ENCODE measurements around the gene EHMT1. TPM values are rescaled to one million over a fixed set of nuclear protein-coding genes. Genes with fewer than 3 reads are reported as not detected.
A peak's percentile ranks its signal among the peaks of the same experiment; 100 is the strongest.

Gene EHMT1
- total RNA-seq, 1 experiment from 2014 or later, result 35.9 TPM

DNA sequence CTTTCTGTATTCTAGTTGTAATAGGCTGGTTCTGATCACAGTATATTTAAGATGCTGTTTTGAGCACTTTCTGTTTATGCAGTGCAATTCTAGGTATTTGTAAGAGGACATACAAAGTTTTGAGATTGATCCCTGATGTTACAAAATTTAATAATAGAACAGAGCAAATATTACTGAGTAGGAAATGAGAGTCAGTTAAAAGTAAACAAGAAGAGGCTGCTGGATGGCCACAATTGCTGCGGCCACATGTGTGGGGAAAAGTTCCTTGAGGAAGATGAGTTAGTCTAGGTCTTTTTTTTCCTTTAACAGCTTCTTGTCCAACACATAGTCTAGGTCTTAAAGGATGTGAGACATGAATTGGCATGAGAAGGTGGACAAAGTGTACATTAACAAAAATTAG is 11.3 kb downstream of the EHMT1 start:
- Histone ChIP-seq H3K27me3 (ENCODE audit: low read length) (no peaks in the 10 kb centered on the region), H3K79me2 (ENCODE audit: low read length) (peaks cover 98% of the 10 kb centered on the region), H3K9me3 (ENCODE audit: low read length) (no peaks in the 10 kb centered on the region), H3K4me2 (ENCODE audit: low read depth, low read length, poor library complexity, severe bottlenecking) (no peak overlapping the region), H3K9me2 (replicated peaks; ENCODE audit: insufficient read depth, low read length) (no peaks in the 10 kb centered on the region), H3K9ac (ENCODE audit: low read length) (no peak overlapping the region), H2AFZ (ENCODE audit: low read length) (no peak overlapping the region), H3K4me3 (ENCODE audit: low read length) (no peak overlapping the region), H3K4me1 (ENCODE audit: low read length) (no peaks in the 10 kb centered on the region), H3K36me3 (ENCODE audit: insufficient read depth, low read length) (no peaks in the 10 kb centered on the region), H3K27ac (ENCODE audit: low read length) (no peak overlapping the region), H4K20me1 (ENCODE audit: insufficient read depth, low read depth, low read length) (0 out of 2 replicates have a peak, but pooled peaks cover 8% of the 10 kb centered on the region)
- no peak for DNase-seq

DNA sequence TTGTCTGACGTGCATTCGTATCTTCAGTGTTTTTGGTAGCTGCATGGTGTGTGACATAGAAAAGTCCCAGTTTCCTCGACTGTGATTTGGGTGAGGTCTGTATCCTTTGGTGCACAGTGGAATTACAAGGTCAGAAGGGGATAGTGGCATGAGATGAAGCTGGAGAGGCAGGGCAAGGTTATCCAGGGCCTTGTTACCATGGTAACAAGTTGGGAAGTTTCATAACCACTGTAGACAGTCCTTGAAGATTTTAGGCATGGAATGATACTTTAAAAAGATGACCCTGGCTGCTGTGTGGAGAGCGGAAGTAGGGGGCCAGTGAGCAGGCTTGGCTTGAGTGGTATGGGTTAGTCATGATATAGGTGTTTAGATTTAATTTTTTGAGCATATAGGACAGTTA is 11.9 kb downstream of the EHMT1 start:
- Histone ChIP-seq H3K79me2 (ENCODE audit: low read length) (peaks cover 97% of the 10 kb centered on the region), H3K36me3 (ENCODE audit: insufficient read depth, low read length) (no peaks in the 10 kb centered on the region), H3K4me1 (ENCODE audit: low read length) (no peaks in the 10 kb centered on the region), H3K4me2 (ENCODE audit: low read depth, low read length, poor library complexity, severe bottlenecking) (no peak overlapping the region), H3K4me3 (ENCODE audit: low read length) (no peak overlapping the region), H2AFZ (ENCODE audit: low read length) (no peak overlapping the region), H3K9me3 (ENCODE audit: low read length) (no peaks in the 10 kb centered on the region), H3K27ac (ENCODE audit: low read length) (no peak overlapping the region), H3K9me2 (replicated peaks; ENCODE audit: insufficient read depth, low read length) (no peaks in the 10 kb centered on the region), H4K20me1 (ENCODE audit: insufficient read depth, low read depth, low read length) (0 out of 2 replicates have a peak, but pooled peaks cover 8% of the 10 kb centered on the region), H3K9ac (ENCODE audit: low read length) (no peak overlapping the region), H3K27me3 (ENCODE audit: low read length) (no peaks in the 10 kb centered on the region)
- DNase-seq, result no peak

DNA sequence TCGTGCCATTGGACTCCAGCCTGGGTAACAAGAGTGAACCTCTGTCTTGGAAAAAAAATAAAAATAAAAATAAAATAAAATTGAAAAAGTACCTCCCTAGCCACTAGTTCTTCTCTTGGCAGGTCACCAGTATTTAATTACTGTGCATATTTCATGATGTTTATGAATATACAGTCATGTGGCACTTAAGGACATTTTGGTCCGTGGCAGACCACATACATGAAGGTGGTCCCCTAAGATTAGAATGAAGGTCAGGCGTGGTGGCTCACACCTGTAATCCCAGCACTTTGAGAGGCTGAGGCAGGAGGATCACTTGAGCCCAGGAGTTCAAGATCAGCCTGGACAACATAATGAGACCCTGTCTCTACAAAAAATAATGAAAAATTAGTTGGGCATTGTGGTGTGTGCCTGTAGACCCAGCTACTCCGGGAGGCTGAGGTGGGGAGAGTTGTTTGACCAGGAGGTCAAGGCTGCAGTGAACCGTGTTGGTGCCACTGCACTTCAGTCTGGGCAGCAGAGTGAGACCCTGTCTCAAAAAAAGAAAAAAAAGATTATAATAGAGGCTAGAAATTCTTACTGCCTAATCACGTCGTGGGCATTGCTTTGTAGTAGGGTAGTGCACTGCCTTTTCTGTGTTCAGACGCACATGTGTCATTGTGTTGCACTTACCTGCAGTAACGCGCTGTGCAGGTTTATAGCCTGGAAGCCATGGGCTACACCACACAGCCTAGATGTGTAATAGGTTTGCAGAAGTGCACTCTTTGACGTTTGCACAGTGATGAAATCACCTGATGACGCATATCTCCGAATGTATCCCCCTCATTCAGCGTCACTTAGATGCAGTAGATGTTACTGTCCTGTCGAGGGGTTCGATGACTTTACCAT is 12.8 kb downstream of the EHMT1 start:
- Histone ChIP-seq H3K9me2 (replicated peaks; ENCODE audit: insufficient read depth, low read length) (no peaks in the 10 kb centered on the region), H3K4me1 (ENCODE audit: low read length) (no peaks in the 10 kb centered on the region), H3K9me3 (ENCODE audit: low read length) (no peaks in the 10 kb centered on the region), H3K4me3 (ENCODE audit: low read length) (no peak overlapping the region), H3K36me3 (ENCODE audit: insufficient read depth, low read length) (no peaks in the 10 kb centered on the region), H3K27me3 (ENCODE audit: low read length) (no peaks in the 10 kb centered on the region), H3K4me2 (ENCODE audit: low read depth, low read length, poor library complexity, severe bottlenecking) (no peak overlapping the region), H3K9ac (ENCODE audit: low read length) (no peak overlapping the region), H2AFZ (ENCODE audit: low read length) (no peak overlapping the region), H3K27ac (ENCODE audit: low read length) (no peak overlapping the region), H4K20me1 (ENCODE audit: insufficient read depth, low read depth, low read length) (0 out of 2 replicates have a peak, but pooled peaks cover 8% of the 10 kb centered on the region), H3K79me2 (ENCODE audit: low read length) (peaks cover 97% of the 10 kb centered on the region)
- DNase-seq, result no peak

DNA sequence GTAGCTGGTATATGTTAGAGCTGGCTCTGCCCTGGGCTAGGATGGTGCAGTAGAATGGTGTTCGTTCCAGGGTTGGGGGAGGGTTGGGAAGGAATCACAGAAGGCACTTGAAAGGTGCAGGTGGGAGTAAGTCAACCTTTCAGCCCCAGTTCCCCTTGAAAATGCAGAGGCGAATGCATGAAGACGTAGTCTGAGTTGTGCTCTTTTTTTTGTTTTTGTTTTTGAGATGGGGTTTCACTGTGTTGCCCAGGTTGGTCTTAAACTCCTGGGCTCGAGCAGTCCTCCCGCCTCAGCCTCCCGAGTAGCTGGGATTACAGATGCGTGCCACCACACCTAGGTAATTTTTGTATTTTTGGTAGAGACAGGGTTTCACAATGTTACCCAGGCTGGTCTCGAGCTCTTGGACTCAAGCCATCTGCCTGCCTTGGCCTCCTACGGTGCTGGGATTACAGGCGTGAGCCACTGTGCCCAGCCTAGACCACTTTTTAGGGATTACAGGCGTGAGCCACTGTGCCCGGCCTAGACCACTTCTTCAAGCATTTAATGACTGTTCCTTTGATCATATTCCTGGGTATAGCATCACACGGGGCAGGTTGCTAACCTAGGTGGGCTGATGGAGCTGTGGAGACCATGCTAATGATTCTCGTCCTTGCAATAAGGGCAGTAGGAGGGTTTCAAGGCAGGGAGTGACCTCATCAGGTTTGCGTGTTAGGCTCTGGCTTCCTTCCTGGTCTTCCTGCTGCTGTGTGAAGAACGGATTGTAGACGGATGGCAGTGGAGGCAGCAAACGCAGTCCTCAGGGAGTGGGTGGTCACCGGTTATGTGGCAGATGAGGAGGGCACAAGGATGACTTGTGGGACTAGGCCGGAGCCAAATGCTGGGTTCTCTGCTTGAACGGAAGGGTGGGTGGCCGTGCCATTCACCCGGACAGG is 13.7 kb downstream of the EHMT1 start:
- H3K9me3 ChIP-seq (ENCODE audit: low read length), result no peaks in the 10 kb centered on the region
- H3K9me2 ChIP-seq (replicated peaks; ENCODE audit: insufficient read depth, low read length), result no peaks in the 10 kb centered on the region
- 0 out of 2 replicates have a peak, but pooled peaks cover 8% of the 10 kb centered on the region for H4K20me1 ChIP-seq (ENCODE audit: insufficient read depth, low read depth, low read length)
- no peak for DNase-seq
- peaks cover 93% of the 10 kb centered on the region for H3K79me2 ChIP-seq (ENCODE audit: low read length)
- H3K4me1 ChIP-seq (ENCODE audit: low read length), result no peaks in the 10 kb centered on the region
- H3K4me3 ChIP-seq (ENCODE audit: low read length), result no peak overlapping the region
- H2AFZ ChIP-seq (ENCODE audit: low read length), result no peak overlapping the region
- H3K9ac ChIP-seq (ENCODE audit: low read length), result no peak overlapping the region
- no peak overlapping the region for H3K4me2 ChIP-seq (ENCODE audit: low read depth, low read length, poor library complexity, severe bottlenecking)
- no peaks in the 10 kb centered on the region for H3K36me3 ChIP-seq (ENCODE audit: insufficient read depth, low read length)
- H3K27ac ChIP-seq (ENCODE audit: low read length), result no peak overlapping the region
- H3K27me3 ChIP-seq (ENCODE audit: low read length), result no peaks in the 10 kb centered on the region

DNA sequence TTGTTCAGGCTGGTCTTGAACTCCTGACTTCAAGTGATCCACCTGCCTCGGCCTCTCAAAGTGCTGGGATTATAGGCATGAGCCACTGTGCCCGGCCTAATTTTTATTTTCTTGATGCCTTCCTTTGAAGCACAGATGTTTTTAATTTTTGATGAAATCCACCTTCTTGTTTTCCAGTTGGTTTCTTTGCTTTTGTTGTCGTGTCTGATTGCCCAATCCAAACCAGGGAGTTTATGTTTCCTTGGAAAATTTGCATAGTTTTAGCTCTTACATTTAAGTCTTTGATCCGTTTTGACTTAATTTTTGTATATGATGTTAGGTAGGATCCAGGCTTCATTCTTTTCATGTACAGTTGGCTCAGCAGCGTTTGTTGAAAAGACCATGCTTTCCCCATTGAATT is 15.2 kb downstream of the EHMT1 start:
- Histone ChIP-seq H3K27ac (ENCODE audit: low read length) (no peak overlapping the region), H2AFZ (ENCODE audit: low read length) (no peak overlapping the region)

DNA sequence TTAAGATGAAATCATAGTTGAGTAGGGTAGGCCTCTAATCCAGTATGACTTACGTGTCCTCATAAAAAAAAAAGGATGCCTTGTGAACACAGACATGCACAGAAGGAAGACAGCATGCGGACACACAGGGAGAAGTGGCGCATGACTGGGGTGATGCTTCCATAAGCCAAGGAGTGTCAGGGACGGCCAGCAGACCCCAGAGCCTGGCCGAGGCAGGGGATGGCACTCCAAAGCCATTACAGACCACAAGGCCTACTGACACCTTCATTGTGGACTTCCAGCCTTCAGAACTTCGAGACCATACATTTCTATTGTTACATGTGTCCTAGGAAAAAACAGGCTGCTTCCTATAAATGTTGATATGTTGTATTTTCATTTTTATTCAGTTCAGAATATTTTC is 19.9 kb downstream of the EHMT1 start:
- no peak for DNase-seq
- Histone ChIP-seq H3K9ac (ENCODE audit: low read length) (peak overlapping the region; percentile 30), H3K27ac (ENCODE audit: low read length) (peak overlapping the region; percentile 51), H4K20me1 (ENCODE audit: insufficient read depth, low read depth, low read length) (no peaks in the 10 kb centered on the region), H3K4me1 (ENCODE audit: low read length) (peaks cover 17% of the 10 kb centered on the region), H3K36me3 (ENCODE audit: insufficient read depth, low read length) (no peaks in the 10 kb centered on the region), H2AFZ (ENCODE audit: low read length) (no peak overlapping the region), H3K9me2 (replicated peaks; ENCODE audit: insufficient read depth, low read length) (no peaks in the 10 kb centered on the region), H3K4me3 (ENCODE audit: low read length) (peak overlapping the region; percentile 29), H3K27me3 (ENCODE audit: low read length) (no peaks in the 10 kb centered on the region), H3K79me2 (ENCODE audit: low read length) (peaks cover 94% of the 10 kb centered on the region), H3K9me3 (ENCODE audit: low read length) (no peaks in the 10 kb centered on the region), H3K4me2 (ENCODE audit: low read depth, low read length, poor library complexity, severe bottlenecking) (peak overlapping the region; percentile 57)

More for the DNA sequence above, 15.2 kb downstream of the EHMT1 start:
- DNase-seq, result no peak
- Histone ChIP-seq H3K4me3 (ENCODE audit: low read length) (no peak overlapping the region), H3K4me1 (ENCODE audit: low read length) (peaks cover 9% of the 10 kb centered on the region), H3K9me2 (replicated peaks; ENCODE audit: insufficient read depth, low read length) (no peaks in the 10 kb centered on the region), H3K9ac (ENCODE audit: low read length) (no peak overlapping the region), H3K36me3 (ENCODE audit: insufficient read depth, low read length) (no peaks in the 10 kb centered on the region), H3K79me2 (ENCODE audit: low read length) (peaks cover 93% of the 10 kb centered on the region), H3K27me3 (ENCODE audit: low read length) (no peaks in the 10 kb centered on the region), H3K9me3 (ENCODE audit: low read length) (no peaks in the 10 kb centered on the region), H4K20me1 (ENCODE audit: insufficient read depth, low read depth, low read length) (0 out of 2 replicates have a peak, but pooled peaks cover 8% of the 10 kb centered on the region), H3K4me2 (ENCODE audit: low read depth, low read length, poor library complexity, severe bottlenecking) (no peak overlapping the region)

DNA sequence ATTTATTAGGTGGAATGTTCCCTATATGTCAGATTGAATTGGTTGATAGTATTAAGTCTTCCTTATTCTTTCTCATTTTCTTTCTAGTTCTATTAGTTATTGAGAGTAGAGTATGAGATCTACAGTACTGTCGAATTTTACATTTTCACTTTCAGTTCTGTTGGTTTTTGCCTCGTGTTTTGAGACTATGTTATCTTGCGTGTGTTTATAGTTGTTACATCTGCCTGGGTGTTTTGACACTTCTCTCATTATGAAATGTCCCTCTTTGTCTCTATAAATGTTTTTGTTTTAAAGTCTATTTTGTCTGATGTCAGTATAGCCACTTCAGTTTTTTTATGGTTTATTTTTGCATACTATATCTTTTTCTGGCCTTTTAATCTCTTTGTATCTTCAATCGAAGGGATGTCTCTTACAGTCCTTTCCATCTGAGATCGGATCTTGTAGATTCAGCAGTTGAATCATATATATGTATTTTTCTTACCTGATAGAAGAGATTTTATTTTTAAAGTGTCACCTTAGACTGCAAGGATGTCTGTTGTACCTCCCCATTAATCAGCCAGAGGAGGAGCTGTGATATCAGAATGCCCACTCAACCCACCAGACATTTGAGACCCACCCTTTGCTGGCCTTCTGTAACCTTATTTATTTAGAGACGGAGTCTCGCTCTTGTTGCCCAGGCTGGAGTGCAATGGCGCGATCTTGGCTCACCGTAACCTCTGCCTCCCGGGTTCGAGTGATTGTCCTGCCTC is 20.7 kb downstream of the EHMT1 start:
- Histone ChIP-seq H3K36me3 (ENCODE audit: insufficient read depth, low read length) (no peaks in the 10 kb centered on the region), H3K27me3 (ENCODE audit: low read length) (no peaks in the 10 kb centered on the region), H2AFZ (ENCODE audit: low read length) (no peak overlapping the region), H4K20me1 (ENCODE audit: insufficient read depth, low read depth, low read length) (no peaks in the 10 kb centered on the region), H3K9me2 (replicated peaks; ENCODE audit: insufficient read depth, low read length) (no peaks in the 10 kb centered on the region), H3K27ac (ENCODE audit: low read length) (peak overlapping the region; percentile 51), H3K4me1 (ENCODE audit: low read length) (peaks cover 17% of the 10 kb centered on the region), H3K9me3 (ENCODE audit: low read length) (no peaks in the 10 kb centered on the region), H3K4me3 (ENCODE audit: low read length) (peak overlapping the region; percentile 29), H3K9ac (ENCODE audit: low read length) (peak overlapping the region; percentile 30), H3K4me2 (ENCODE audit: low read depth, low read length, poor library complexity, severe bottlenecking) (peak overlapping the region; percentile 57), H3K79me2 (ENCODE audit: low read length) (peaks cover 94% of the 10 kb centered on the region)
- DNase-seq, result no peak

All from Karpas-422 (cell line).